Pulmonary artery endothelial cell (primary cell): ENCODE measurements around the gene CPT2. TPM values are rescaled to one million over a fixed set of nuclear protein-coding genes. Genes with fewer than 3 reads are reported as not detected.
"Not testable (repeated sequence)": the region's sequence is repeated elsewhere in the genome, so short reads cannot be mapped to it uniquely, and the experiment has no call there.

Source experiments
- DNase-seq: peaks from one replicate; pipeline ENCODE4 v3.0.0-alpha.2; 2011; ENCODE audit warnings: low read depth, low spot score
- total RNA-seq: library from RNA; depleted of rRNA; stranded (reverse); fragments of >200 nt; gene quantifications from 2 replicates; pipeline ENCODE4 v1.2.3, GENCODE V29; 2014

The CPT2 gene
- total RNA-seq, 1 donor from 2014 or later, result 10.9 TPM

DNA sequence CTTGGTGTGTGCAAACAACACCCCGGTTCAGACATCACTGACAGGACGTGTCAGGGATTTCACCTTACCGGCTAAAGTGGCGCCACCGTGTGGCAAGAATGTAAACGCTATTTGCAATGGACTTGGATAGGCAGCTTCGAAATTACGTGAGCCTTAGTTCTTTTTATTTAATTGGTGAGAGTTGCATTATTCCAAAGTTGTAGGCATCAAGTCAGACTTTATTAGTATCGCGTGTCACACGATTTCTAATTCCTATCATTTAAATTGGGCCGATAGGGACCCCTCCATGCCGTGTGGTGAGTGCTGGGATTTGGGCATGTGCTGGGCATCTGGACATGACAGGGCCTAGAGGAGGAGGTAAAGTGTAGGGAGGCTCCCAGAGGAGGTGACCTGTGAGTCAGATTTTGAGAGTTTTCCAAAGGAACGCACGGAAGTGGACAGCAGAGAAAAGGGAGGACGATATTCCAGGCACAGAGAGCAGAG is 14.5 kb upstream of the CPT2 start:
- DNase-seq, result peak; percentile 52

GRCh38 chr1:53182716-53183094 is 13.9 kb upstream of the CPT2 start:
- no peak for DNase-seq

DNA sequence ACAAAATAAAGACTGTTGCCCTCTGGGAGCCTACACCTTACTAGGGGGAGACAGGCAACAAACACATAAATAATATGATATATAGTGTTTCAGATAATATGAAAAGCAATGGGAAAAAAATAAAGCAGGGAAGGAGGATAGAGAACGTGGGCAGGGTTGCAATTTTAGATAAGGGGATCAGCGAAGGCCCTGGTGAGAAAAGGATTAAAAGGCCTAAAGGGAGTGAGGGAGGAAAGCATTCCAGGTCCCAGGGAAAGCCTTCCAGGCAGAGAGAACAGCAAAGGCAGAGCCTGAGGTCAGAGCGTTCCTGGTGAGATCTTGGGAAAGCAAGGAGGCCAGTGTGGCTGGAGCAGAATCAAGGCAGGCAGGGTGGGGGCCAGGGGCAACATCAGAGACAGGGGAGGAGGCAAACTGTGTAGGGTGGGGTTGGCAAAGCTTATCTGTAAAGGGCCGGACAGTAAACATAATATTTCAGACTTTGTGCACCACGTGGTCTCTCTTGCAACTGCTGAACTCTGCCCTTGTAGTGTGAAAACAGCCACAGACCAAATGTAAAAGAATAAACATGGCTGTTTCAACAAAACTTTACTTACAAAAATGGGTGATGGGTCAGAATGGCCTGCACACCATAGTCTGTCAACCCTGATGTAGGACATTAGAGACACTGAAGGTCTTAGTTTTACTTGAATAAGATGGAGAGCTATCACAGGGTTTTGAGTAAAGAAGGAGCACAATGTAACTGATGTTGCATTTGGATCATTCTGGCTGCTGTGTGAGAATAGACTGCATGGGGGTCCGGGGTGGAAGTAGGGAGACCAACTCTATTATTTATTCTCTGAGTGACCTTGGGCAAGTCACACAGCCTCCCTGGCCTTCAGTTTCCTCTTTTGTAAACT is 13.3 kb upstream of the CPT2 start:
- DNase-seq, result no peak

- DNase-seq, result not testable (repeated sequence)
These were observed 10.7 kb upstream of the CPT2 start for GRCh38 chr1:53185955-53186297.

DNA sequence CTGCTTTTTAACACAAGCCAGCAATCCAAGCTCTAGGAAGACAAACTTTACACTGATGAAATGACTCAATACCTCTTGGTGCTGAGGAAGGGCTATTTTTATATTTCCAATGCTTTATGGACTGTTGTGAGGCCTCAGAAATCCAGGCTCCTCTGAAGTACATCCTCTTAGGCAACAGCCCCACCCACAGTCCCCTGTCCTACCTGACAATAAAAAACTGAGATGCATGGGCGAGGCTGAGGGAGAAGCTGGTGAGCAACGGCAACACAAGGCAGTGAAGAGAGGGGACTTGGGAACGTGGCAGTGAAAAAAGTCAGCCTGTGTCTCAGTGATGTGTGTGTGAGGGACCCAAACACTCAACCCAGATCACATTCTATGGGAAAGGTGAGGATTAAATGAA is 10.1 kb upstream of the CPT2 start:
- DNase-seq, result no peak

GRCh38 chr1:53187401-53187800 is 9.2 kb upstream of the CPT2 start:
- DNase-seq, result no peak

DNA sequence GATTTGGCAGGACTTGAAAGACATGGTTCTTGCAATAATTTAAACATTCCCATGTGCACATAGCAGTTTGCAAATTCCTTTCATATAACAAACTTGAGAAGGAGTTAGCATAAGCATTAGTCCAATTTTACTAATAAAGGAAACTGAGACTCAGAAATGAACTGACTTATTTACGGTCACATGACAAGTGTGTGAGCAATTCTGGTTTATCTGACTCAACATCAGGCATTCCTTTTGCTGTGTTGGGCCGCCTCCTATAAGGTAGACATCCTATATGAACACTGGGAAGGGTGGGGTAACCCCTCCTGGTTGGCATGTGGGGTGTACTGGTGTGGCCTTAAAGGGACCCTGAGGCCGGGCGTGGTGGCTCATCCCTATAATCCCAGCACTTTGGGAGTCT is 8.5 kb upstream of the CPT2 start:
- DNase-seq, result no peak

- no peak for DNase-seq
These were observed 7.6 kb upstream of the CPT2 start for GRCh38 chr1:53189061-53189460.

DNA sequence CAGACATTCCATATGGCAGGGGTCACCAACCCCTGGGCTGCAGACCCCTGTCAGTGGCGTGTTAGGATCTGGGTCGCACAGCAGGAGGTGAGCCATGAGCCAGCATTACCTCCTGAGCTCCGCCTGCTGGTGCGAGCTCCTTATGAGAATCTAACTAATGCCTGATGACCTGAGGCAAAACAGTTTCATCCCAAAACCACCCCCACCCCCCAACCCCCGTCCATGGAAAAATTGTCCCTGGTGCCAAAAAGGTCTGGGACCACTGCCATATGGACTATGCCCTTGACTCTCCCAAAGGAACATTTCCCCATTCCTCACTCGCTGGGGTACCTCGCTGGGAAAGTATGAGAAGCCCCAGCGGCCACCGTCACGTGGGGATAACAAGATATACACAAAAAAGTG is 6.4 kb upstream of the CPT2 start:
- DNase-seq, result no peak

DNA sequence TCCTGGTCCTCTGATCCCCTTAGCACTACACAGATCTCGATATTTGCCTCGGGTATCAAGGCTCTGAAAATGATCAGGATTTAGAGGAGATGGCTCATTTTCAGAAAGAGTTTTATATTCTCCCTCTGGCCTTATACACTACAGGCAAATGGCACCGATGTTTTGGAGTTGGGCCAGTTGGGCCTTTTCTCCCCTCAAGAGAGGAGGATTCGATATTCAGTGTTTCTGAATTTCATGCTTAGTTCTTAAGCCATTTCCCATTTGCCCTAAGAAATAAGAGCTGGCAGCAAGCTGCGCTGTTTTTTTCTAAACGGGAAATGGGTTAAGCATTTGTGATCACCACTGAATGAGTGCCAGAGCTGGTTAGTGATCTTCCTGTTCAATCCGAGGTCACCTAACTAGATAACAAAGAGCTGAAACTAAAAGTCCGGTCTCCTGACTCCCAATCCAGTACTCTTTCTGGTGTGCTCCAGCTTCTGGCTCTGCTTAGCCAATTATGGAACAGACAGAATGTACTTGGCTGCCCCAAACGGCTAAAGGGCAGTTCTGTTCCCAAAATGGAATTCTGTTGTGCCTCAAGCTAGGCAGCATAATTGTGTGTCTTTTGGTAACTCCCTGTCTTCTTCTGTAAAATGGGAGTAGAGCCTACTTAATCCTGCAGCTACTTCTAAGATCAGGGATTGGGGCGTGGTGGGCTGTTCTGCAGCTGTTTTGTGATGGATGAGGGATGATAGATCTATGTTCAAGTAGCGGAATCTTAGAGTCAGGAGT is 1.2 kb upstream of the CPT2 start:
- DNase-seq, result no peak

DNA sequence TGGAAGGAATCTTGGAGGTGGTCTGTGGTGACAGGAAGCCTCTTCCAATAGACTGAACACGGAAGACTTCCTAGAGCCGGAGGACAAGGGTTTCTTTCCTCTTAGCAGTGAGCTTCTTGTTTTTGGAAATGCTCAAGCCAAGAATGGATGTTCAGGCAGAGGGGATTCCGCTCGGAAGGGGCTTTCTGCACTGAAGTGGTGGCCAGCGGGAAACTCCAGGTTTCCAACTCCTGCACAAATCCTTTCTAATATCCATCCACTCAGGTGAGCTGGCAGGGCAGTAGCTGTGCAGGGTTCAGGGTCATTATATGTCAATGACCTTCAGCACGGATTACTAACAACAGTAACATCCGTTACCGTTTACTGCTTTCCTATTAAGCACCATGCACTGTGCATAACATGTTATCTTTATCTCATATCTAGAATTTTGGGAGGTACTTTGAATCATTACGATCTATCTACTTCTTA is 573 bp upstream of the CPT2 start:
- DNase-seq, result no peak

DNA sequence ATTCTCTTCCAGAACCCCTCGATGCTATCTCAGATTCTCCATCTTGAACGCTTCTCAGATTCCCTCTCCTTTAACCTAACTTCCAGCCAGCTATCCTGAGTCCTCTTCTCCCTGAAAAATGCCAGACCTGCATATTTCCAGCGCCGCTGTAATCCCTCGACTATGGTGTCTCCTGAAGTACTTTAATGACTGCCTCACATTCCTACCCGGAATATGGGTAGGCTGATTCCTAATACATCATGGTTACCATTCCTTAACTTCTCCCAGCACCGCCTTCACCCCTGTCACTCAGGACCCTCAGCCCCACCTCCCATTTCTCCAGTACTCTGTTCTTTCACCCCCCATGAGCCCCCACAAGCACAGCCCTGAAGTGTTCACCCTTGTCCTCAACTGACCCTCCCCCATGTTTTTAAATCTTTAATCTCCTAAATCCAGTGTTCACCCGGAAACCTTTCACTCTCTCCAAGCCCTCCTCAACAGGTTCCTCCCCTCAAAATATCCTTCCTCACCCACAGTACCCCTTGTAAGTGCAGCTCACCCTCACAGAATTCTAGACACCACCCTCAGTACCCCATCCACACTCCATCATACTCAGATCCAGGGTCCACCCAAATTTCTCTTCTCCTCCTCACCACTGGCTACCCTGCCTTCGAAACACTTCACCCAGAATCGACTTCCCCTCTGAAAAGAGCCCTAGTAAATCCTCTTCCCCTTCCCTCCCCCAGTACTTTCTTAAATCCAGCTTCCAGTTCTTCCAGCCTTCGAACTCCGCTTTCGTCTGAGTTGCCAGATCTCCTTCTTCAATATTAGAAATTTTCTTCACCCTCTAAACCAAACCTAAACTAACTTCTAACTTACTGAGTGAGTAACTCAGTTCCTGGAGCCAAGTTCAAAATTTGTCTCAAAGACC is 922 bp downstream of the CPT2 start:
- DNase-seq, result no peak

GRCh38 chr1:53198241-53198651 is 1.6 kb downstream of the CPT2 start:
- no peak for DNase-seq

DNA sequence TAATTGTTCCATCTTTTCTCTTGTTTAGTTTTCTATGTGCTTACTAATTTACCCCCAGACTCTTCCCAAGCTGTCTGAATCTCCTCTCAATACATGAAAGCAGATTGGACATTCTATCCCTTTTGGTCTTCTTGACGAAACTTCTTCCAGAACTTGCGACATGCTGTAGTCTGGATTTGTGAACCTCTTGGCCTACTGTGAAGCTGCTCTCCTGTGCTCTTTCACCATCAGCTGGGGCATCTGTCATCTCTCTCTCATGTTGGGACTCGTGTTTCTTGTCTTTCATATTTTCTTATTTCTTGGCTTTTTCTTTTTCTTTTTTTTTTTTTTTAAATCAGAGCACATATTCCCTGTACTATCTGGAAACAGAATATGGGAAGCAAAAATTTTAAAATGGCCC is 6.8 kb downstream of the CPT2 start:
- DNase-seq, result no peak

DNA sequence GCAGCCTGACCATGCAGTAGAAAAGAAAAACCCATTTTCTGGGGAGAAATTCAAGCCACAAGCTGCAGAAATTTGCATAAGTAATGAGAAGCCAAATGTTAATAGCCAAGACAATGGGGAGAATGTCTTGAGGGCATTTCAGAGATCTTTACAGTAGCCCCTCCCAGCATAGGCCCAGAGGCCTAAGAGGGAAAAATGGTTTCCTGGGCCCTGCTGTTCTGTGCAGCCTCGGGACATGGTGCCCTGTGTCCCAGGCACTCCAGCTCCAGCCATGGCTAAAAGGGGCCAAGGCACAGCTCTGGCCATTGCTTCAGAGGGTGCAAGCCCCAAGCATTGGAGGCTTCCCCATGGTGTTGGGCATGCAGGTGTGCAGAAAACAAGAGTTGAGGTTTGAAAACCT is 8.9 kb downstream of the CPT2 start:
- DNase-seq, result not testable (repeated sequence)

GRCh38 chr1:53206083-53206685 is 9.6 kb downstream of the CPT2 start:
- not testable (repeated sequence) for DNase-seq

GRCh38 chr1:53206735-53207379 is 10.2 kb downstream of the CPT2 start:
- DNase-seq, result no peak

DNA sequence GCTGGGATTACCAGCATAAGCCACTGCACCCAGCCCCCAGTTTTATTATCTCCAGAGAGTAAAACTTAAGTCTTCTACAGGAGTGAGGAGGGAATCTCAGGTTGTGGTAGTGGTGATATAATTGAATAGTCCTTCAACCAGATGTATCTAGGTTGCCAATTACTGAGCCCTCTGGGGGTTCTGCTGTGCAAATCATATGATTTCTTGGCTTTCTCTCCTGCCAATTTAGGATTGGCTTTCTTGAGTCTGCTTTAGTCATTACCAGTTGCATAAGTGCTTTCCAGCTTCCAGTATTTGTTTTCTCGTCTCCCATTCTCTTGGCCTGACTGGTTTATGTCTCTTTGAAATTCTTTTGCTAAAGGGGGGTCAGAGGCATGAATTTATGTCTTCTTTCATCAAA is 11.1 kb downstream of the CPT2 start:
- DNase-seq, result no peak

- DNase-seq, result no peak
These were observed 13.7 kb downstream of the CPT2 start for GRCh38 chr1:53210352-53210751.

DNA sequence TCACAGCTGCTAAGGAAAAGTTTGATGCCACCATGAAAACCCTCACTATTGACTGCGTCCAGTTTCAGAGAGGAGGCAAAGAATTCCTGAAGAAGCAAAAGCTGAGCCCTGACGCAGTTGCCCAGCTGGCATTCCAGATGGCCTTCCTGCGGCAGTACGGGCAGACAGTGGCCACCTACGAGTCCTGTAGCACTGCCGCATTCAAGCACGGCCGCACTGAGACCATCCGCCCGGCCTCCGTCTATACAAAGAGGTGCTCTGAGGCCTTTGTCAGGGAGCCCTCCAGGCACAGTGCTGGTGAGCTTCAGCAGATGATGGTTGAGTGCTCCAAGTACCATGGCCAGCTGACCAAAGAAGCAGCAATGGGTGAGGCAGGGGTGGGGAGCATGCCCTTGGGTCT is 14.3 kb downstream of the CPT2 start:
- DNase-seq, result no peak
